Measurements from ENCODE around the gene PYGB.

The PYGB gene

DNA sequence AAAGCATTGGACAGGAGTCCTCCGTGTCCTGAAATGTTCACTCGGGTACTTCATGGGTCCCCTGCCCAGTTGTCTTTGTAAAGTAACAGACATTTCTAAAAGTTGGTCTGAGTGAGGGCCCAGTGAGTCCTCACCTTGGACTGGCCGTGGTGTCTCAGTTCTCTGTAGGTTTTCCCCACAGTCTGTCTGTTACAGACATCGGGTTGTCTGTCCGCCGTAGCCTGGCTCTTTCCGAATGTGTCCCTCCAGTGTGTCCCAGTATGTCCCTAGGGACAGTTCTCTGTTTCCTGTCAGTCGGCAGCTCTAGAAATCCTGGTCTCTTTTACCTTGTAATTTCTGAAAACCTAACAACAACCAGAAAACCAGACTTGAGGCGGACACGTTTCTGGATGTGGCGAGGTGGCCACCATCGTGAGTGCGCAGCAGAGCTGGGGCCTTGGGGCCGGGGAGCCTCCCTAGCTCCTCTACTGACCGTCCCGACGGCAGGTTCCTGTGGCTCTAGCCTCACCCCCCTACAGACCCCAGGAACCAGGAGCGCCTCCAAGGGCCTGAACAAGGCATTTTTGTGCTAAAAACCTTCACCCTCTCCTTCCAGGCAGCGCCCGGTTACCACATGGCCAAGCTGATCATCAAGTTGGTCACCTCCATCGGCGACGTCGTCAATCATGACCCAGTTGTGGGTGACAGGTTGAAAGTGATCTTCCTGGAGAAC is 42.2 kb downstream of the PYGB start:
- no peak overlapping the region for H3K27ac ChIP-seq
- TF ChIP-seq ZFX (IDR thresholded peaks at IDR 0.05; ENCODE audit: borderline replicate concordance): no peak
- TF ChIP-seq, protein P1, sequence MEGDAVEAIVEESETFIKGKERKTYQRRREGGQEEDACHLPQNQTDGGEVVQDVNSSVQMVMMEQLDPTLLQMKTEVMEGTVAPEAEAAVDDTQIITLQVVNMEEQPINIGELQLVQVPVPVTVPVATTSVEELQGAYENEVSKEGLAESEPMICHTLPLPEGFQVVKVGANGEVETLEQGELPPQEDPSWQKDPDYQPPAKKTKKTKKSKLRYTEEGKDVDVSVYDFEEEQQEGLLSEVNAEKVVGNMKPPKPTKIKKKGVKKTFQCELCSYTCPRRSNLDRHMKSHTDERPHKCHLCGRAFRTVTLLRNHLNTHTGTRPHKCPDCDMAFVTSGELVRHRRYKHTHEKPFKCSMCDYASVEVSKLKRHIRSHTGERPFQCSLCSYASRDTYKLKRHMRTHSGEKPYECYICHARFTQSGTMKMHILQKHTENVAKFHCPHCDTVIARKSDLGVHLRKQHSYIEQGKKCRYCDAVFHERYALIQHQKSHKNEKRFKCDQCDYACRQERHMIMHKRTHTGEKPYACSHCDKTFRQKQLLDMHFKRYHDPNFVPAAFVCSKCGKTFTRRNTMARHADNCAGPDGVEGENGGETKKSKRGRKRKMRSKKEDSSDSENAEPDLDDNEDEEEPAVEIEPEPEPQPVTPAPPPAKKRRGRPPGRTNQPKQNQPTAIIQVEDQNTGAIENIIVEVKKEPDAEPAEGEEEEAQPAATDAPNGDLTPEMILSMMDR (IDR thresholded peaks at IDR 0.05): no peak

DNA sequence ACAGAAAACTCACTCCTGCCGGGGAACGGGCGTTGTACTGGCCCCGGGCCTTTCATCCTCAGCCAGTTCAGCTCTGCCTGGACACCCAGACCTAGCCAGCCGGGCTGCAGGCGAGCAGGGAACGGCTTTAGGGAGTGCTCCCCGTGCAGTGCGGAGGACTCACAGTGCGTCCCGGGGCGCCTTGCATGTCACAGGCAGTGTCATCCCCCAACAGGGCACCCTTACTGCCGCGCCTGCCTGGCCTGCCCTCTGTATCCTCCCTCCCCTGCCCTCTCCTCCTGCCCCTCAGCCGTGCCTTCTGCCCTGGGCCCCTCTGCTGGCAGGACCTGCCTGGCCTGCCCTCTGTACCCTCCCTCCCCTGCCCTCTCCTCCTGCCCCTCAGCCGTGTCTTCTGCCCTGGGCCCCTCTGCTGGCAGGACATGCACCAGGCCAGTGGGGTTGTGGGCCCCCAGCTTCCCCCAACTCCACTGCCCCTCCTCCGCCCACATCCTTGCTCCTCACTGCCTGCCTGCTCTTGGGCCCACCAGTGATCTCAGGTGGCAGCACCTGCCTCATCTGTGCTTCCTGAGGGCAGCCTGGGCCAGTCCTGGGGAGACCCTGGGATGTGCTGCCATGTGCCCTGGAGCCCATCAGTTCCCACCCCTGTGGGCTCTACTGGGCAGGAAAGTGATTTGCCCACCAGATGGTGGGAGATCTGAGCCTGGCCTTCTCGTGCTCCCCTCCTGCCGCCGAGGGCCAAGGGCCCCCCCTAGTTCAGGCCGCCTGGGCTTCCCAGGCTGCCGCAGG is 43.0 kb downstream of the PYGB start:
- H3K27ac ChIP-seq: no peak overlapping the region
- TF ChIP-seq, protein P1 (IDR thresholded peaks at IDR 0.05): no peak
- TF ChIP-seq ZFX (IDR thresholded peaks at IDR 0.05; ENCODE audit: borderline replicate concordance): no peak

DNA sequence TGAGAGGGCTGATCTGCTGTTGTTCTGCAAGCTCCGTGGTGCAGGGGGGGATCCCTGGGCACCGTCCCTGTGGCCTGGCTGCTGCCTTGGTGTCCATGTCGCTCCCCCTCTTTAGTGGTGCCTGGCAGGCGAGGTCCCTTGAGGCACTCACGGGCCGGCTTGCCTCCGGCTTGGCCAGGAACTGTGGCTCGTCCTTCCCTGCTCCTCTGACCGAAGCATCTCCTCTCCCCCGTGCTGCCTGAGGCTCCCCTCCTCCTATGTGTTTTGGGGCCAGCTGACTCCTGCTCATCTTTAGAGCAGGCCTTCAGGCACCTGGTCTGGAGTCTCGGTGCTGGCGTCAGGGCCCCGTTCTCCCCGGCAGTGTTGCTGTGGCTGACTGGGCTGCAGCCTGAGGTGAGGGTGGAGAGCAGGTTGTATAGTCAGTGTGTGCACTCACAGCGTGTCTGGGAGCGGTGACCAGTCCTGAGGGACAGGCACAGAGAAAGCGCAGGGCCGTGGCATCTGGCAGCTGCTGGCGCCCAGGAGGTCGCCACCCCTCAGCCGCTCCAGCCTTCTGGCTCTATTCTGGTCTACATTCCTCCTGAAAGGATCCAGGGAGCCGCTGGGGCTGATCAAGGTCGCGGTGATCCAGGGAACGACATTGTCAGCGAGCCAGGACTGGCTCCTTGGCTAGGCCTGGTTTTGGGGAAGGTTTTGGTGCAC is 43.7 kb downstream of the PYGB start:
- H3K27ac ChIP-seq: no peak overlapping the region
- TF ChIP-seq, protein P1 (IDR thresholded peaks at IDR 0.05): no peak
- TF ChIP-seq ZFX (IDR thresholded peaks at IDR 0.05; ENCODE audit: borderline replicate concordance): no peak

DNA sequence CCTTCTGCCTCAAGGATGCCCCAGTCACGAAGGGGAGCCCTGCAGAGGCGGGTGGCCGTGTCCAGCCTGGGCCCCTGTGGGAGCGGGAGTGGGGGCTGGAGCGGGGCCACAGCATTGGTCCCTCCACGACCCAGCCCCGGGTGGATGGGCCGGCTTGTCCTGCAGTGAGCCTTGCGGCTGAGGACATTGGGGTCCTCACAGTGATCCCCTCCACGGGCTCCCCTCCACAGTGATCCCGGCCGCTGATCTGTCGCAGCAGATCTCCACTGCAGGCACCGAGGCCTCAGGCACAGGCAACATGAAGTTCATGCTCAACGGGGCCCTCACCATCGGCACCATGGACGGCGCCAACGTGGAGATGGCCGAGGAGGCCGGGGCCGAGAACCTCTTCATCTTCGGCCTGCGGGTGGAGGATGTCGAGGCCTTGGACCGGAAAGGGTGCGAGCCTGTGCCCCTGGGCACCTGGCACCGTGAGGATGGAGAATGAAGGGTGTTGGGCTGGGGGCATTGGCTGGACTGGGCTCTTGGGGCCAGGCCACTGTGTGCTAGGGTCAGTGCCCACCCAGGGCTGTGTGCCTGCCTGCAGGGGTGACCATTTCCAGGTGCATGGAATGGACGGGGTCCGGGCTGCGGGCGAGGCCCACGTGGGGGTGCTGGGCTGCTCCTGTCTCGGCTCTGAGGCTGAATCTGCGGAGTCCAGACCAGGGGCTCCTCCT is 44.4 kb downstream of the PYGB start:
- TF ChIP-seq ZFX (IDR thresholded peaks at IDR 0.05; ENCODE audit: borderline replicate concordance): no peak
- TF ChIP-seq, protein P1 (IDR thresholded peaks at IDR 0.05): no peak
- H3K27ac ChIP-seq: no peak overlapping the region

DNA sequence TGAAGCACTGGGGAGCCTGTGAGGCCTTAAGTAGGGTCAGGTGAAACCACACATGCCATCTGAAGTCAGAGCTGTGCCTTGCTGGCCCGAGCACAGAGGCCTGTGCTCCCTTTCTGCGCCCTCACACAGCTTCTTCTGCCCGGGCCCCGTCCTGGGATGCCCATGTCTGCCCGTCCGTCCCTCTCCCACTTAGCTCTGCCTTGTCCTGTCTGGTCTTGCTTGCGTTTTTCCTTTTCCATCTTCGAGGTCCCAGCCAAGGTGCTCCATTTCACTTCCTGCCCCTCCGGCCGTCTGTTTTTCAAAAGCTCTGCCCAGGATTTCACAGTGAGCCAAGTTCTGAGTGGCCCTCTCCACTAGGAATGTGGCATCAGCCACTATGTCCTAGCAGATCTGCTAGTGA is 45.6 kb downstream of the PYGB start:
- TF ChIP-seq, protein P1 (IDR thresholded peaks at IDR 0.05): no peak
- TF ChIP-seq ZFX (IDR thresholded peaks at IDR 0.05; ENCODE audit: borderline replicate concordance): no peak
- H3K27ac ChIP-seq: no peak overlapping the region

DNA sequence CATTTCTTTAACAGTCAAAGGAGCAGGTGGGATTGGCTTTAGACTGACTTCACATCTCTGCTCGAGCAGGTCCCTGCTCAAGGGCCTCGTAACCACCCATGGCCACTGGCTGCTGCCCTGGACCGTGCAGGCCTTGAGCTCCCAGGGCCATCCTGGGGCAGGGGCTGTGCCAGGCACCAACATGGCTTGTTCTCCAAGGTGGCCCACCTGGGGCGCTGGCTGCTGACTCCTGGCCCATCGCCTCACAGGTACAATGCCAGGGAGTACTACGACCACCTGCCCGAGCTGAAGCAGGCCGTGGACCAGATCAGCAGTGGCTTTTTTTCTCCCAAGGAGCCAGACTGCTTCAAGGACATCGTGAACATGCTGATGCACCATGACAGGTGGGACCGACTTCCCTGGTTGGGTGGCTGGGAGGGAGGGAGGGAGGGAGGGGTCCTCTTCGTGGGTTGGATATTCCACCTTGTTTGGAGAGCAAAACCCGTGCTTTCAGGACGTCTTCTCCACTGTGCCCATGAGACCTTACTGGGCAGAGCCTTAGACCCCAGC is 46.1 kb downstream of the PYGB start:
- TF ChIP-seq ZFX (IDR thresholded peaks at IDR 0.05; ENCODE audit: borderline replicate concordance): no peak
- TF ChIP-seq, protein P1 (IDR thresholded peaks at IDR 0.05): no peak
- peak overlapping the region; percentile 27; the same call in 1 of the 2 replicates for H3K27ac ChIP-seq

Data from 22Rv1 (cell line).